SK-N-SH (cell line): ENCODE measurements around the gene EPHB2. TPM values are rescaled to one million over a fixed set of nuclear protein-coding genes. Genes with fewer than 3 reads are reported as not detected.

Experiments
- CTCF ChIA-PET: fragments of 300-600, 350-600 bp; formaldehyde crosslinking; extraction: SDS; loops from one replicate; lab custom pipeline; 2021; lab: Yijun Ruan, JAX
- POLR2A ChIA-PET: fragments of 350-600 bp; sonication (Branson Sonifier 250); formaldehyde crosslinking; extraction: SDS; loops from one replicate; lab custom pipeline; 2020; ENCODE audit warnings: antibody characterized with exemption, inconsistent platforms; lab: Yijun Ruan, JAX
- DNase-seq: peaks from one replicate; pipeline ENCODE4 v3.0.0; 2012
- H2AFZ ChIP-seq: fragments of 200-600 bp; sonication (generic); 2 replicates; pipeline ENCODE4 v1.8.1; 2016; ENCODE audit warnings: antibody characterized with exemption, mild to moderate bottlenecking, low read depth
- H3F3A ChIP-seq: fragments of 200-600 bp; sonication (generic); replicated peaks from 2 replicates; pipeline ENCODE3; 2016; ENCODE audit warnings: antibody characterized with exemption, mild to moderate bottlenecking; ENCODE audit not compliant: insufficient read depth
- H3K27ac ChIP-seq, 2 experiments: fragments of 200-500 bp in 1 of 2; fragments of 200-600 bp in 1 of 2; sonication (Bioruptor generic) in 1 of 2; sonication (generic), shearing (Covaris generic) in 1 of 2; 2 replicates each; pipeline versions ENCODE4 v1.5.1 to v1.6.1; 2014 to 2016; ENCODE audit warnings: low read depth in 2 of 2, inconsistent platforms in 1 of 2, low read length in 1 of 2, mild to moderate bottlenecking in 1 of 2, mixed read lengths in 1 of 2
- H3K27me3 ChIP-seq: fragments of 200-600 bp; sonication (generic), shearing (Covaris generic); 2 replicates; pipeline ENCODE4 v1.6.1; 2016; ENCODE audit warnings: mixed run types; ENCODE audit not compliant: insufficient read depth
- H3K36me3 ChIP-seq, 2 experiments: fragments of 200-500 bp in 1 of 2; fragments of 200-600 bp in 1 of 2; sonication (Bioruptor generic) in 1 of 2; sonication (generic) in 1 of 2; replicated peaks in 1 of 2; 2 replicates each; pipeline versions ENCODE3 to v1.5.1; 2014 to 2016; ENCODE audit warnings: low read length in 1 of 2, mild to moderate bottlenecking in 1 of 2; ENCODE audit not compliant: insufficient read depth in 2 of 2, control insufficient read depth in 1 of 2
- H3K4me1 ChIP-seq, 2 experiments: fragments of 200-500 bp in 1 of 2; fragments of 200-600 bp in 1 of 2; sonication (Bioruptor generic) in 1 of 2; sonication (generic), shearing (Covaris generic) in 1 of 2; 2 replicates each; pipeline versions ENCODE4 v1.5.1 to v1.6.1; 2014 to 2016; ENCODE audit warnings: low read depth in 1 of 2, low read length in 1 of 2, mixed run types in 1 of 2; ENCODE audit not compliant: insufficient read depth in 2 of 2, control insufficient read depth in 1 of 2
- H3K4me2 ChIP-seq: fragments of 200-600 bp; sonication (generic), shearing (Covaris generic); 2 replicates; pipeline ENCODE4 v1.6.1; 2017; ENCODE audit warnings: mixed run types
- H3K4me3 ChIP-seq, 2 experiments: fragments of 200-500 bp in 1 of 2; fragments of 200-600 bp in 1 of 2; sonication (Bioruptor generic) in 1 of 2; sonication (generic), shearing (Covaris generic) in 1 of 2; 2 replicates each; pipeline versions ENCODE4 v1.5.1 to v1.8.1; 2014 to 2016; ENCODE audit warnings: low read depth in 2 of 2, inconsistent platforms in 1 of 2, low read length in 1 of 2, mild to moderate bottlenecking in 1 of 2, mixed read lengths in 1 of 2, moderate library complexity in 1 of 2
- H3K79me2 ChIP-seq: fragments of 200-600 bp; sonication (generic); 2 replicates; pipeline ENCODE4 v1.8.1; 2017; ENCODE audit warnings: mild to moderate bottlenecking; ENCODE audit not compliant: insufficient read depth
- H3K9ac ChIP-seq: fragments of 200-600 bp; sonication (generic); 2 replicates; pipeline ENCODE4 v1.6.1; 2017; ENCODE audit warnings: mixed run types
- H3K9me2 ChIP-seq: fragments of 200-600 bp; sonication (generic); 2 replicates; pipeline ENCODE4 v1.6.1; 2017; ENCODE audit warnings: mixed run types
- H3K9me3 ChIP-seq: fragments of 200-600 bp; sonication (generic); 2 replicates; pipeline ENCODE4 v1.6.1; 2017; ENCODE audit warnings: mixed run types, mild to moderate bottlenecking, moderate library complexity
- H4K20me1 ChIP-seq: fragments of 200-600 bp; sonication (generic); 2 replicates; pipeline ENCODE4 v1.6.1; 2017; ENCODE audit warnings: mild to moderate bottlenecking, mixed run types; ENCODE audit not compliant: insufficient read depth
- EP300 ChIP-seq, 2 experiments: IDR thresholded peaks; 2 replicates each; pipeline versions ENCODE4 v1.4.0 to v1.6.1; 2012; ENCODE audit warnings: borderline replicate concordance in 1 of 2, low read depth in 1 of 2, low read length in 1 of 2
- EZH2phosphoT487 ChIP-seq: fragments of 200-600 bp; sonication (generic); IDR thresholded peaks from 2 replicates; pipeline ENCODE4 v1.6.1; 2017; ENCODE audit warnings: low read depth, mixed run types, mild to moderate bottlenecking, antibody characterized with exemption, moderate library complexity, borderline replicate concordance
- FOSL2 ChIP-seq: IDR thresholded peaks from 2 replicates; pipeline ENCODE4 v1.4.0; 2012; ENCODE audit warnings: low read depth, mild to moderate bottlenecking, moderate library complexity, borderline replicate concordance
- FOXJ3 ChIP-seq: sonication (generic); formaldehyde crosslinking; IDR thresholded peaks from 2 replicates; pipeline ENCODE4 v1.5.1; 2020; ENCODE audit warnings: mild to moderate bottlenecking, missing genetic modification reagents
- GABPA ChIP-seq: IDR thresholded peaks from 2 replicates; pipeline ENCODE4 v1.4.0; 2012; ENCODE audit warnings: low read depth, mild to moderate bottlenecking
- GATA2 ChIP-seq: sonication (generic); formaldehyde crosslinking; IDR thresholded peaks from 2 replicates; pipeline ENCODE4 v1.5.0; 2020; ENCODE audit warnings: mild to moderate bottlenecking, missing genetic modification reagents
- IRF3 ChIP-seq: fragments of 150-350 bp; IDR thresholded peaks from 2 replicates; pipeline ENCODE4 v1.6.1; 2016; ENCODE audit warnings: mild to moderate bottlenecking, low read depth, low read length
- JUND ChIP-seq: IDR thresholded peaks from 2 replicates; pipeline ENCODE4 v1.4.0; 2012
- MEF2A ChIP-seq: IDR thresholded peaks from 2 replicates; pipeline ENCODE4 v1.4.0; 2012; ENCODE audit warnings: low read depth, borderline replicate concordance
- NFIC ChIP-seq: IDR thresholded peaks from 2 replicates; pipeline ENCODE4 v1.4.0; 2012; ENCODE audit warnings: borderline replicate concordance
- RAD21 ChIP-seq: IDR thresholded peaks from 2 replicates; pipeline ENCODE4 v1.6.1; 2012; ENCODE audit warnings: mild to moderate bottlenecking, low read length
- SMC3 ChIP-seq: IDR thresholded peaks from 2 replicates; pipeline ENCODE4 v1.6.1; 2012; ENCODE audit warnings: low read depth, low read length, improper control_type of control experiment
- TCF12 ChIP-seq: IDR thresholded peaks from 2 replicates; pipeline ENCODE4 v1.4.0; 2012
- USF1 ChIP-seq: IDR thresholded peaks from 2 replicates; pipeline ENCODE4 v1.4.0; 2012; ENCODE audit warnings: low read depth, borderline replicate concordance
- USF2 ChIP-seq: fragments of 150-350 bp; IDR thresholded peaks from 2 replicates; pipeline ENCODE4 v1.6.1; 2017; ENCODE audit warnings: antibody characterized with exemption, low read length, low read depth, borderline replicate concordance
- YY1 ChIP-seq: IDR thresholded peaks from 2 replicates; pipeline ENCODE4 v1.4.0; 2012; ENCODE audit warnings: low read depth, mild to moderate bottlenecking
- WGBS: methylation state at CpG from one replicate; pipeline ENCODE4 v1.1.6; 2017; ENCODE audit warnings: low lambda C conversion rate; 5-methylcytosine and 5-hydroxymethylcytosine counted together
- polyA plus RNA-seq, 3 experiments: library from polyadenylated mRNA; depleted of rRNA; stranded (reverse); fragments of >200 nt; gene quantifications; 2 replicates each; pipeline ENCODE4 v1.2.3, GENCODE V29; 2012

The EPHB2 gene
- polyA plus RNA-seq, 1 of the 3 experiments (the other 2 are of a cell fraction) = 25.2 TPM

- TF ChIP-seq USF2 (no peak), TCF12 (no peak)
Observed at GRCh38 chr1:22962558-22962957, 251.9 kb downstream of the EPHB2 start (continued).

GRCh38 chr1:22963044-22963677, 252.5 kb downstream of the EPHB2 start:
- Histone ChIP-seq H3K27me3 (no peaks in the 10 kb centered on the region), H3K4me3 (no peak overlapping the region), H2AFZ (no peak overlapping the region), H3K9ac (no peak overlapping the region), H3K9me2 (no peaks in the 10 kb centered on the region), H3K36me3 (no peaks in the 10 kb centered on the region), H3K79me2 (no peaks in the 10 kb centered on the region), H3K9me3 (no peaks in the 10 kb centered on the region), H4K20me1 (no peaks in the 10 kb centered on the region), H3K4me1 (no peaks in the 10 kb centered on the region), H3F3A (no peaks in the 10 kb centered on the region), H3K27ac (no peak overlapping the region), H3K4me2 (no peak overlapping the region)
- WGBS = 65% methylated on average over 9 of the region's 10 CpGs
- ChIA-PET CTCF (interaction anchor here (0.8 to 3.4 kb wide), 15 partner anchors 10 to 297 kb away, joined by 3 to 25 read pairs (median 8); partner anchors contain the start of gene LACTBL1), POLR2A (interaction anchor here (1.3 kb wide), 1 partner anchor 56 kb away, joined by 3 read pairs; the partner anchor contains the start of gene KDM1A)
- TF ChIP-seq FOSL2 (no peak), EZH2phosphoT487 (no peak), USF1 (no peak), GATA2 (CRISPR knock-in tag) (no peak), FOXJ3 (CRISPR knock-in tag) (no peak), EP300 (IDR thresholded peaks at IDR 0.05; ENCODE audit: borderline replicate concordance in 1 of 2, low read depth in 1 of 2, low read length in 1 of 2) (no peak), SMC3 (no peak), GABPA (no peak), YY1 (no peak), MEF2A (no peak), RAD21 (no peak), JUND (no peak), NFIC (no peak), IRF3 (no peak)
- no peak for DNase-seq
